SK-N-SH (cell line): Measurements from ENCODE around the gene RFTN1. TPM values are rescaled to one million over a fixed set of nuclear protein-coding genes. Genes with fewer than 3 reads are reported as not detected.

Experiments
- CTCF ChIA-PET: fragments of 300-600, 350-600 bp; formaldehyde crosslinking; extraction: SDS; loops from one replicate; lab custom pipeline; 2021; lab: Yijun Ruan, JAX
- POLR2A ChIA-PET: fragments of 350-600 bp; sonication (Branson Sonifier 250); formaldehyde crosslinking; extraction: SDS; loops from one replicate; lab custom pipeline; 2020; ENCODE audit warnings: antibody characterized with exemption, inconsistent platforms; lab: Yijun Ruan, JAX
- DNase-seq: peaks from one replicate; pipeline ENCODE4 v3.0.0; 2012
- H2AFZ ChIP-seq: fragments of 200-600 bp; sonication (generic); 2 replicates; pipeline ENCODE4 v1.8.1; 2016; ENCODE audit warnings: antibody characterized with exemption, mild to moderate bottlenecking, low read depth
- H3F3A ChIP-seq: fragments of 200-600 bp; sonication (generic); replicated peaks from 2 replicates; pipeline ENCODE3; 2016; ENCODE audit warnings: antibody characterized with exemption, mild to moderate bottlenecking; ENCODE audit not compliant: insufficient read depth
- H3K27ac ChIP-seq, 2 experiments: fragments of 200-500 bp in 1 of 2; fragments of 200-600 bp in 1 of 2; sonication (Bioruptor generic) in 1 of 2; sonication (generic), shearing (Covaris generic) in 1 of 2; 2 replicates each; pipeline versions ENCODE4 v1.5.1 to v1.6.1; 2014 to 2016; ENCODE audit warnings: low read depth in 2 of 2, inconsistent platforms in 1 of 2, low read length in 1 of 2, mild to moderate bottlenecking in 1 of 2, mixed read lengths in 1 of 2
- H3K27me3 ChIP-seq: fragments of 200-600 bp; sonication (generic), shearing (Covaris generic); 2 replicates; pipeline ENCODE4 v1.6.1; 2016; ENCODE audit warnings: mixed run types; ENCODE audit not compliant: insufficient read depth
- H3K36me3 ChIP-seq, 2 experiments: fragments of 200-500 bp in 1 of 2; fragments of 200-600 bp in 1 of 2; sonication (Bioruptor generic) in 1 of 2; sonication (generic) in 1 of 2; replicated peaks in 1 of 2; 2 replicates each; pipeline versions ENCODE3 to v1.5.1; 2014 to 2016; ENCODE audit warnings: low read length in 1 of 2, mild to moderate bottlenecking in 1 of 2; ENCODE audit not compliant: insufficient read depth in 2 of 2, control insufficient read depth in 1 of 2
- H3K4me1 ChIP-seq, 2 experiments: fragments of 200-500 bp in 1 of 2; fragments of 200-600 bp in 1 of 2; sonication (Bioruptor generic) in 1 of 2; sonication (generic), shearing (Covaris generic) in 1 of 2; 2 replicates each; pipeline versions ENCODE4 v1.5.1 to v1.6.1; 2014 to 2016; ENCODE audit warnings: low read depth in 1 of 2, low read length in 1 of 2, mixed run types in 1 of 2; ENCODE audit not compliant: insufficient read depth in 2 of 2, control insufficient read depth in 1 of 2
- H3K4me2 ChIP-seq: fragments of 200-600 bp; sonication (generic), shearing (Covaris generic); 2 replicates; pipeline ENCODE4 v1.6.1; 2017; ENCODE audit warnings: mixed run types
- H3K4me3 ChIP-seq, 2 experiments: fragments of 200-500 bp in 1 of 2; fragments of 200-600 bp in 1 of 2; sonication (Bioruptor generic) in 1 of 2; sonication (generic), shearing (Covaris generic) in 1 of 2; 2 replicates each; pipeline versions ENCODE4 v1.5.1 to v1.8.1; 2014 to 2016; ENCODE audit warnings: low read depth in 2 of 2, inconsistent platforms in 1 of 2, low read length in 1 of 2, mild to moderate bottlenecking in 1 of 2, mixed read lengths in 1 of 2, moderate library complexity in 1 of 2
- H3K79me2 ChIP-seq: fragments of 200-600 bp; sonication (generic); 2 replicates; pipeline ENCODE4 v1.8.1; 2017; ENCODE audit warnings: mild to moderate bottlenecking; ENCODE audit not compliant: insufficient read depth
- H3K9ac ChIP-seq: fragments of 200-600 bp; sonication (generic); 2 replicates; pipeline ENCODE4 v1.6.1; 2017; ENCODE audit warnings: mixed run types
- H3K9me2 ChIP-seq: fragments of 200-600 bp; sonication (generic); 2 replicates; pipeline ENCODE4 v1.6.1; 2017; ENCODE audit warnings: mixed run types
- H3K9me3 ChIP-seq: fragments of 200-600 bp; sonication (generic); 2 replicates; pipeline ENCODE4 v1.6.1; 2017; ENCODE audit warnings: mixed run types, mild to moderate bottlenecking, moderate library complexity
- H4K20me1 ChIP-seq: fragments of 200-600 bp; sonication (generic); 2 replicates; pipeline ENCODE4 v1.6.1; 2017; ENCODE audit warnings: mild to moderate bottlenecking, mixed run types; ENCODE audit not compliant: insufficient read depth
- CHD2 ChIP-seq: fragments of 150-350 bp; IDR thresholded peaks from 2 replicates; pipeline ENCODE4 v1.6.1; 2018; ENCODE audit warnings: low read length; ENCODE audit not compliant: partially characterized antibody
- CTCF ChIP-seq: fragments of 200-600 bp; sonication (generic); IDR thresholded peaks from 2 replicates; pipeline ENCODE4 v1.6.1; 2017; ENCODE audit warnings: antibody characterized with exemption, mild to moderate bottlenecking, moderate library complexity
- EP300 ChIP-seq, 2 experiments: IDR thresholded peaks; 2 replicates each; pipeline versions ENCODE4 v1.4.0 to v1.6.1; 2012; ENCODE audit warnings: borderline replicate concordance in 1 of 2, low read depth in 1 of 2, low read length in 1 of 2
- EZH2phosphoT487 ChIP-seq: fragments of 200-600 bp; sonication (generic); IDR thresholded peaks from 2 replicates; pipeline ENCODE4 v1.6.1; 2017; ENCODE audit warnings: low read depth, mixed run types, mild to moderate bottlenecking, antibody characterized with exemption, moderate library complexity, borderline replicate concordance
- FOSL2 ChIP-seq: IDR thresholded peaks from 2 replicates; pipeline ENCODE4 v1.4.0; 2012; ENCODE audit warnings: low read depth, mild to moderate bottlenecking, moderate library complexity, borderline replicate concordance
- GATA2 ChIP-seq: sonication (generic); formaldehyde crosslinking; IDR thresholded peaks from 2 replicates; pipeline ENCODE4 v1.5.0; 2020; ENCODE audit warnings: mild to moderate bottlenecking, missing genetic modification reagents
- MAX ChIP-seq: IDR thresholded peaks from 2 replicates; pipeline ENCODE4 v1.4.0; 2012; ENCODE audit warnings: low read depth
- RCOR1 ChIP-seq: fragments of 150-350 bp; IDR thresholded peaks from 2 replicates; pipeline ENCODE4 v1.6.1; 2017; ENCODE audit warnings: antibody characterized with exemption, low read length
- RFX5 ChIP-seq: IDR thresholded peaks from 2 replicates; pipeline ENCODE4 v1.6.1; 2012; ENCODE audit warnings: mild to moderate bottlenecking, improper control_type of control experiment, low read length
- RXRA ChIP-seq: IDR thresholded peaks from 2 replicates; pipeline ENCODE4 v1.4.0; 2012; ENCODE audit warnings: low read depth, mild to moderate bottlenecking, borderline replicate concordance
- SIN3A ChIP-seq: IDR thresholded peaks from 2 replicates; pipeline ENCODE4 v1.6.1; 2012; ENCODE audit warnings: low read depth, mild to moderate bottlenecking, low read length, moderate library complexity, borderline replicate concordance
- SMC3 ChIP-seq: IDR thresholded peaks from 2 replicates; pipeline ENCODE4 v1.6.1; 2012; ENCODE audit warnings: low read depth, low read length, improper control_type of control experiment
- TAF1 ChIP-seq: IDR thresholded peaks from 2 replicates; pipeline ENCODE4 v1.6.1; 2012; ENCODE audit warnings: low read depth, mild to moderate bottlenecking, low read length, moderate library complexity, borderline replicate concordance
- TEAD4 ChIP-seq: IDR thresholded peaks from 2 replicates; pipeline ENCODE4 v1.4.0; 2012; ENCODE audit warnings: mild to moderate bottlenecking, borderline replicate concordance; ENCODE audit not compliant: insufficient read depth
- WGBS: methylation state at CpG from one replicate; pipeline ENCODE4 v1.1.6; 2017; ENCODE audit warnings: low lambda C conversion rate; 5-methylcytosine and 5-hydroxymethylcytosine counted together
- polyA plus RNA-seq, 3 experiments: library from polyadenylated mRNA; depleted of rRNA; stranded (reverse); fragments of >200 nt; gene quantifications; 2 replicates each; pipeline ENCODE4 v1.2.3, GENCODE V29; 2012
- TF ChIP-seq, protein P1 (sequence below): fragments of 150-350 bp; IDR thresholded peaks from 2 replicates; pipeline ENCODE4 v1.6.1; 2016; ENCODE audit warnings: mild to moderate bottlenecking, low read depth, low read length

Gene RFTN1
- polyA plus RNA-seq, 1 of the 3 experiments (the other 2 are of a cell fraction), result 21.2 TPM

GRCh38 chr3:16543242-16543864 is 29.9 kb upstream of the RFTN1 start:
- Histone ChIP-seq H3K4me3 (no peak overlapping the region), H3K27ac (no peak overlapping the region), H3K4me1 (peaks cover 0 to 3% of the 10 kb centered on the region in 2 experiments; a peak in 1 of 4 replicates), H3K27me3 (peaks cover 17% of the 10 kb centered on the region; the same call in 1 of the 2 replicates), H3F3A (no peaks in the 10 kb centered on the region), H2AFZ (no peak overlapping the region)
- DNase-seq, result no peak
- 69% methylated on average over 6 of the region's 6 CpGs for WGBS
- TF ChIP-seq RCOR1 (no peak), FOSL2 (no peak), EP300 (IDR thresholded peaks at IDR 0.05; ENCODE audit: borderline replicate concordance in 1 of 2, low read depth in 1 of 2, low read length in 1 of 2) (no peak), RFX5 (no peak), MAX (no peak), CHD2 (no peak), TEAD4 (no peak), TAF1 (no peak), SMC3 (no peak), SIN3A (no peak), GATA2 (no peak), CTCF (no peak), EZH2phosphoT487 (no peak), RXRA (no peak)
- TF ChIP-seq, protein P1, sequence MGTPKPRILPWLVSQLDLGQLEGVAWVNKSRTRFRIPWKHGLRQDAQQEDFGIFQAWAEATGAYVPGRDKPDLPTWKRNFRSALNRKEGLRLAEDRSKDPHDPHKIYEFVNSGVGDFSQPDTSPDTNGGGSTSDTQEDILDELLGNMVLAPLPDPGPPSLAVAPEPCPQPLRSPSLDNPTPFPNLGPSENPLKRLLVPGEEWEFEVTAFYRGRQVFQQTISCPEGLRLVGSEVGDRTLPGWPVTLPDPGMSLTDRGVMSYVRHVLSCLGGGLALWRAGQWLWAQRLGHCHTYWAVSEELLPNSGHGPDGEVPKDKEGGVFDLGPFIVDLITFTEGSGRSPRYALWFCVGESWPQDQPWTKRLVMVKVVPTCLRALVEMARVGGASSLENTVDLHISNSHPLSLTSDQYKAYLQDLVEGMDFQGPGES, result no peak
- TF ChIP-seq, all 33 proteins: peak for 0
- Histone ChIP-seq H3K4me2 (no peak overlapping the region), H4K20me1 (no peaks in the 10 kb centered on the region), H3K9me2 (no peaks in the 10 kb centered on the region), H3K9ac (no peak overlapping the region), H3K36me3 (no peaks in the 10 kb centered on the region), H3K9me3 (no peaks in the 10 kb centered on the region), H3K79me2 (no peaks in the 10 kb centered on the region)
- ChIA-PET POLR2A (no interaction called here), CTCF (interaction anchor here (2.1 to 2.7 kb wide), 2 partner anchors 253 to 276 kb away, joined by 8 to 12 read pairs; no protein-coding TSS in a partner anchor)
